ENCODE data around the gene CACNG5. TPM values are rescaled to one million over a fixed set of nuclear protein-coding genes. Genes with fewer than 3 reads are reported as not detected.

CACNG5 gene
- total and polyA plus RNA-seq, 2 donors (not counting 1 experiment from before 2014, with no cell fraction given) = not detected

- TF ChIP-seq CTCF (conservative IDR thresholded peaks at IDR 0.05 in 1 of 2, IDR thresholded peaks at IDR 0.05 in 1 of 2; ENCODE audit: low read depth in 1 of 2, low read length in 2 of 2) (no peak), EZH2 (IDR thresholded peaks at IDR 0.05; ENCODE audit: low read length, missing control alignments) (no peak)
- Histone ChIP-seq H3K4me1 (ENCODE audit: control insufficient read depth, extremely low read depth, insufficient read depth, low read length) (no peaks in the 10 kb centered on the region), H3K36me3 (ENCODE audit: control insufficient read depth, insufficient read depth, low read length) (peaks cover 12% of the 10 kb centered on the region), H2AFZ (ENCODE audit: low read length) (no peak overlapping the region), H3K9ac (ENCODE audit: insufficient read depth, low read length) (no peak overlapping the region), H3K79me2 (ENCODE audit: control insufficient read depth, insufficient read depth, low read length) (no peaks in the 10 kb centered on the region), H4K20me1 (ENCODE audit: control insufficient read depth, extremely low read depth, insufficient read depth, low read length) (no peaks in the 10 kb centered on the region), H3K9me3 (ENCODE audit: control insufficient read depth, insufficient read depth, low read depth, low read length) (no peaks in the 10 kb centered on the region), H3K4me2 (ENCODE audit: extremely low read depth, insufficient read depth, low read length) (no peak overlapping the region), H3K27ac (ENCODE audit: insufficient read depth, low read length) (no peak overlapping the region), H3K27me3 (ENCODE audit: control insufficient read depth, insufficient read depth, low read length) (no peaks in the 10 kb centered on the region), H3K4me3 (replicated peaks in 1 of 4; ENCODE audit: control extremely low read depth in 1 of 4, insufficient read depth in 1 of 4, low read depth in 3 of 4, low read length in 4 of 4) (no peak overlapping the region)
- DNase-seq (ENCODE audit: low read depth in 2 of 2) = no peak
Observed at GRCh38 chr17:66799849-66800537, 34.9 kb upstream of the CACNG5 start.

- H2AFZ ChIP-seq (ENCODE audit: low read length) = no peak overlapping the region
- no peak overlapping the region for H3K27ac ChIP-seq (ENCODE audit: insufficient read depth, low read length)
- H3K4me2 ChIP-seq (ENCODE audit: extremely low read depth, insufficient read depth, low read length) = no peak overlapping the region
- H3K9ac ChIP-seq (ENCODE audit: insufficient read depth, low read length) = no peak overlapping the region
- DNase-seq (ENCODE audit: low read depth in 2 of 2) = no peak
- no peaks in the 10 kb centered on the region for H3K4me1 ChIP-seq (ENCODE audit: control insufficient read depth, extremely low read depth, insufficient read depth, low read length)
- H3K36me3 ChIP-seq (ENCODE audit: control insufficient read depth, insufficient read depth, low read length) = peaks cover 4% of the 10 kb centered on the region
- no peaks in the 10 kb centered on the region for H3K27me3 ChIP-seq (ENCODE audit: control insufficient read depth, insufficient read depth, low read length)
- no peak overlapping the region for H3K4me3 ChIP-seq (replicated peaks in 1 of 4; ENCODE audit: control extremely low read depth in 1 of 4, insufficient read depth in 1 of 4, low read depth in 3 of 4, low read length in 4 of 4)
- H3K79me2 ChIP-seq (ENCODE audit: control insufficient read depth, insufficient read depth, low read length) = no peaks in the 10 kb centered on the region
- no peaks in the 10 kb centered on the region for H3K9me3 ChIP-seq (ENCODE audit: control insufficient read depth, insufficient read depth, low read depth, low read length)
- TF ChIP-seq CTCF (conservative IDR thresholded peaks at IDR 0.05 in 1 of 2, IDR thresholded peaks at IDR 0.05 in 1 of 2; ENCODE audit: low read depth in 1 of 2, low read length in 2 of 2) (no peak), EZH2 (IDR thresholded peaks at IDR 0.05; ENCODE audit: low read length, missing control alignments) (no peak)
- H4K20me1 ChIP-seq (ENCODE audit: control insufficient read depth, extremely low read depth, insufficient read depth, low read length) = no peaks in the 10 kb centered on the region
Observed at GRCh38 chr17:66803474-66803951, 31.4 kb upstream of the CACNG5 start.

- no peak overlapping the region for H3K4me3 ChIP-seq (replicated peaks in 1 of 4; ENCODE audit: control extremely low read depth in 1 of 4, insufficient read depth in 1 of 4, low read depth in 3 of 4, low read length in 4 of 4)
- H3K27me3 ChIP-seq (ENCODE audit: control insufficient read depth, insufficient read depth, low read length) = no peaks in the 10 kb centered on the region
- H3K79me2 ChIP-seq (ENCODE audit: control insufficient read depth, insufficient read depth, low read length) = no peaks in the 10 kb centered on the region
- no peak overlapping the region for H3K27ac ChIP-seq (ENCODE audit: insufficient read depth, low read length)
- no peaks in the 10 kb centered on the region for H3K4me1 ChIP-seq (ENCODE audit: control insufficient read depth, extremely low read depth, insufficient read depth, low read length)
- no peak for DNase-seq (ENCODE audit: low read depth in 2 of 2)
- H3K9ac ChIP-seq (ENCODE audit: insufficient read depth, low read length) = no peak overlapping the region
- TF ChIP-seq EZH2 (IDR thresholded peaks at IDR 0.05; ENCODE audit: low read length, missing control alignments) = no peak
- no peaks in the 10 kb centered on the region for H4K20me1 ChIP-seq (ENCODE audit: control insufficient read depth, extremely low read depth, insufficient read depth, low read length)
- no peak overlapping the region for H3K4me2 ChIP-seq (ENCODE audit: extremely low read depth, insufficient read depth, low read length)
- H3K36me3 ChIP-seq (ENCODE audit: control insufficient read depth, insufficient read depth, low read length) = peaks cover 4% of the 10 kb centered on the region
- no peak overlapping the region for H2AFZ ChIP-seq (ENCODE audit: low read length)
- H3K9me3 ChIP-seq (ENCODE audit: control insufficient read depth, insufficient read depth, low read depth, low read length) = no peaks in the 10 kb centered on the region
Observed at GRCh38 chr17:66805567-66805966, 29.4 kb upstream of the CACNG5 start.

All from fibroblast of lung (primary cell).